ENCODE data around the gene XPNPEP1.

GRCh38 chr10:109892931-109893330 lies 30.4 kb downstream of the XPNPEP1 start:
- TF ChIP-seq POLR2A (IDR thresholded peaks at IDR 0.05; ENCODE audit: low read length) (no peak), GATA1 (IDR thresholded peaks at IDR 0.05; ENCODE audit: low read depth, low read length) (no peak)

Measured in erythroblast (primary cell).